SK-N-SH (cell line): ENCODE data around the gene AXIN1. TPM values are rescaled to one million over a fixed set of nuclear protein-coding genes. Genes with fewer than 3 reads are reported as not detected.

ENCODE experiments used
- CTCF ChIA-PET: fragments of 300-600, 350-600 bp; formaldehyde crosslinking; extraction: SDS; loops from one replicate; lab custom pipeline; 2021; lab: Yijun Ruan, JAX
- POLR2A ChIA-PET: fragments of 350-600 bp; sonication (Branson Sonifier 250); formaldehyde crosslinking; extraction: SDS; loops from one replicate; lab custom pipeline; 2020; ENCODE audit warnings: antibody characterized with exemption, inconsistent platforms; lab: Yijun Ruan, JAX
- DNase-seq: peaks from one replicate; pipeline ENCODE4 v3.0.0; 2012
- H2AFZ ChIP-seq: fragments of 200-600 bp; sonication (generic); 2 replicates; pipeline ENCODE4 v1.8.1; 2016; ENCODE audit warnings: antibody characterized with exemption, mild to moderate bottlenecking, low read depth
- H3F3A ChIP-seq: fragments of 200-600 bp; sonication (generic); replicated peaks from 2 replicates; pipeline ENCODE3; 2016; ENCODE audit warnings: antibody characterized with exemption, mild to moderate bottlenecking; ENCODE audit not compliant: insufficient read depth
- H3K27ac ChIP-seq, 2 experiments: fragments of 200-500 bp in 1 of 2; fragments of 200-600 bp in 1 of 2; sonication (Bioruptor generic) in 1 of 2; sonication (generic), shearing (Covaris generic) in 1 of 2; 2 replicates each; pipeline versions ENCODE4 v1.5.1 to v1.6.1; 2014 to 2016; ENCODE audit warnings: low read depth in 2 of 2, inconsistent platforms in 1 of 2, low read length in 1 of 2, mild to moderate bottlenecking in 1 of 2, mixed read lengths in 1 of 2
- H3K27me3 ChIP-seq: fragments of 200-600 bp; sonication (generic), shearing (Covaris generic); 2 replicates; pipeline ENCODE4 v1.6.1; 2016; ENCODE audit warnings: mixed run types; ENCODE audit not compliant: insufficient read depth
- H3K36me3 ChIP-seq, 2 experiments: fragments of 200-500 bp in 1 of 2; fragments of 200-600 bp in 1 of 2; sonication (Bioruptor generic) in 1 of 2; sonication (generic) in 1 of 2; replicated peaks in 1 of 2; 2 replicates each; pipeline versions ENCODE3 to v1.5.1; 2014 to 2016; ENCODE audit warnings: low read length in 1 of 2, mild to moderate bottlenecking in 1 of 2; ENCODE audit not compliant: insufficient read depth in 2 of 2, control insufficient read depth in 1 of 2
- H3K4me1 ChIP-seq, 2 experiments: fragments of 200-500 bp in 1 of 2; fragments of 200-600 bp in 1 of 2; sonication (Bioruptor generic) in 1 of 2; sonication (generic), shearing (Covaris generic) in 1 of 2; 2 replicates each; pipeline versions ENCODE4 v1.5.1 to v1.6.1; 2014 to 2016; ENCODE audit warnings: low read depth in 1 of 2, low read length in 1 of 2, mixed run types in 1 of 2; ENCODE audit not compliant: insufficient read depth in 2 of 2, control insufficient read depth in 1 of 2
- H3K4me2 ChIP-seq: fragments of 200-600 bp; sonication (generic), shearing (Covaris generic); 2 replicates; pipeline ENCODE4 v1.6.1; 2017; ENCODE audit warnings: mixed run types
- H3K4me3 ChIP-seq, 2 experiments: fragments of 200-500 bp in 1 of 2; fragments of 200-600 bp in 1 of 2; sonication (Bioruptor generic) in 1 of 2; sonication (generic), shearing (Covaris generic) in 1 of 2; 2 replicates each; pipeline versions ENCODE4 v1.5.1 to v1.8.1; 2014 to 2016; ENCODE audit warnings: low read depth in 2 of 2, inconsistent platforms in 1 of 2, low read length in 1 of 2, mild to moderate bottlenecking in 1 of 2, mixed read lengths in 1 of 2, moderate library complexity in 1 of 2
- H3K79me2 ChIP-seq: fragments of 200-600 bp; sonication (generic); 2 replicates; pipeline ENCODE4 v1.8.1; 2017; ENCODE audit warnings: mild to moderate bottlenecking; ENCODE audit not compliant: insufficient read depth
- H3K9ac ChIP-seq: fragments of 200-600 bp; sonication (generic); 2 replicates; pipeline ENCODE4 v1.6.1; 2017; ENCODE audit warnings: mixed run types
- H3K9me2 ChIP-seq: fragments of 200-600 bp; sonication (generic); 2 replicates; pipeline ENCODE4 v1.6.1; 2017; ENCODE audit warnings: mixed run types
- H3K9me3 ChIP-seq: fragments of 200-600 bp; sonication (generic); 2 replicates; pipeline ENCODE4 v1.6.1; 2017; ENCODE audit warnings: mixed run types, mild to moderate bottlenecking, moderate library complexity
- H4K20me1 ChIP-seq: fragments of 200-600 bp; sonication (generic); 2 replicates; pipeline ENCODE4 v1.6.1; 2017; ENCODE audit warnings: mild to moderate bottlenecking, mixed run types; ENCODE audit not compliant: insufficient read depth
- CHD2 ChIP-seq: fragments of 150-350 bp; IDR thresholded peaks from 2 replicates; pipeline ENCODE4 v1.6.1; 2018; ENCODE audit warnings: low read length; ENCODE audit not compliant: partially characterized antibody
- EP300 ChIP-seq, 2 experiments: IDR thresholded peaks; 2 replicates each; pipeline versions ENCODE4 v1.4.0 to v1.6.1; 2012; ENCODE audit warnings: borderline replicate concordance in 1 of 2, low read depth in 1 of 2, low read length in 1 of 2
- EZH2phosphoT487 ChIP-seq: fragments of 200-600 bp; sonication (generic); IDR thresholded peaks from 2 replicates; pipeline ENCODE4 v1.6.1; 2017; ENCODE audit warnings: low read depth, mixed run types, mild to moderate bottlenecking, antibody characterized with exemption, moderate library complexity, borderline replicate concordance
- FOSL2 ChIP-seq: IDR thresholded peaks from 2 replicates; pipeline ENCODE4 v1.4.0; 2012; ENCODE audit warnings: low read depth, mild to moderate bottlenecking, moderate library complexity, borderline replicate concordance
- FOXJ3 ChIP-seq: sonication (generic); formaldehyde crosslinking; IDR thresholded peaks from 2 replicates; pipeline ENCODE4 v1.5.1; 2020; ENCODE audit warnings: mild to moderate bottlenecking, missing genetic modification reagents
- GABPA ChIP-seq: IDR thresholded peaks from 2 replicates; pipeline ENCODE4 v1.4.0; 2012; ENCODE audit warnings: low read depth, mild to moderate bottlenecking
- GATA2 ChIP-seq: sonication (generic); formaldehyde crosslinking; IDR thresholded peaks from 2 replicates; pipeline ENCODE4 v1.5.0; 2020; ENCODE audit warnings: mild to moderate bottlenecking, missing genetic modification reagents
- IRF3 ChIP-seq: fragments of 150-350 bp; IDR thresholded peaks from 2 replicates; pipeline ENCODE4 v1.6.1; 2016; ENCODE audit warnings: mild to moderate bottlenecking, low read depth, low read length
- JUND ChIP-seq: IDR thresholded peaks from 2 replicates; pipeline ENCODE4 v1.4.0; 2012
- MEF2A ChIP-seq: IDR thresholded peaks from 2 replicates; pipeline ENCODE4 v1.4.0; 2012; ENCODE audit warnings: low read depth, borderline replicate concordance
- RAD21 ChIP-seq: IDR thresholded peaks from 2 replicates; pipeline ENCODE4 v1.6.1; 2012; ENCODE audit warnings: mild to moderate bottlenecking, low read length
- RCOR1 ChIP-seq: fragments of 150-350 bp; IDR thresholded peaks from 2 replicates; pipeline ENCODE4 v1.6.1; 2017; ENCODE audit warnings: antibody characterized with exemption, low read length
- SMC3 ChIP-seq: IDR thresholded peaks from 2 replicates; pipeline ENCODE4 v1.6.1; 2012; ENCODE audit warnings: low read depth, low read length, improper control_type of control experiment
- TAF1 ChIP-seq: IDR thresholded peaks from 2 replicates; pipeline ENCODE4 v1.6.1; 2012; ENCODE audit warnings: low read depth, mild to moderate bottlenecking, low read length, moderate library complexity, borderline replicate concordance
- WGBS: methylation state at CpG from one replicate; pipeline ENCODE4 v1.1.6; 2017; ENCODE audit warnings: low lambda C conversion rate; 5-methylcytosine and 5-hydroxymethylcytosine counted together
- polyA plus RNA-seq, 3 experiments: library from polyadenylated mRNA; depleted of rRNA; stranded (reverse); fragments of >200 nt; gene quantifications; 2 replicates each; pipeline ENCODE4 v1.2.3, GENCODE V29; 2012
- TF ChIP-seq, protein P1 (sequence below): IDR thresholded peaks from 2 replicates; pipeline ENCODE4 v1.4.0; 2012; ENCODE audit warnings: low read depth, borderline replicate concordance
- TF ChIP-seq, protein P2 (sequence below): IDR thresholded peaks from 2 replicates; pipeline ENCODE4 v1.6.1; 2012; ENCODE audit warnings: mild to moderate bottlenecking, low read depth, low read length, moderate library complexity
- TF ChIP-seq, protein P3 (sequence below): IDR thresholded peaks from 2 replicates; pipeline ENCODE4 v1.4.0; 2012; ENCODE audit warnings: low read depth
- TF ChIP-seq, protein P4 (sequence below): fragments of 150-350 bp; IDR thresholded peaks from 2 replicates; pipeline ENCODE4 v1.6.1; 2017; ENCODE audit warnings: antibody characterized with exemption, low read length, low read depth, borderline replicate concordance

AXIN1 gene
- polyA plus RNA-seq, 1 of the 3 experiments (the other 2 are of a cell fraction): 19.9 TPM

- Histone ChIP-seq H3K79me2 (no peaks in the 10 kb centered on the region), H2AFZ (no peak overlapping the region), H3K27me3 (no peaks in the 10 kb centered on the region), H3K4me1 (no peaks in the 10 kb centered on the region), H3F3A (no peaks in the 10 kb centered on the region), H3K9me2 (no peaks in the 10 kb centered on the region), H3K27ac (no peak overlapping the region), H3K4me2 (no peak overlapping the region), H4K20me1 (no peaks in the 10 kb centered on the region), H3K9me3 (no peaks in the 10 kb centered on the region), H3K4me3 (no peak overlapping the region), H3K9ac (no peak overlapping the region), H3K36me3 (peaks cover 0 to 47% of the 10 kb centered on the region in 2 experiments)
- 97% methylated on average over 8 of the region's 50 CpGs for WGBS
- no peak for TF ChIP-seq RAD21
- TF ChIP-seq, protein P1, sequence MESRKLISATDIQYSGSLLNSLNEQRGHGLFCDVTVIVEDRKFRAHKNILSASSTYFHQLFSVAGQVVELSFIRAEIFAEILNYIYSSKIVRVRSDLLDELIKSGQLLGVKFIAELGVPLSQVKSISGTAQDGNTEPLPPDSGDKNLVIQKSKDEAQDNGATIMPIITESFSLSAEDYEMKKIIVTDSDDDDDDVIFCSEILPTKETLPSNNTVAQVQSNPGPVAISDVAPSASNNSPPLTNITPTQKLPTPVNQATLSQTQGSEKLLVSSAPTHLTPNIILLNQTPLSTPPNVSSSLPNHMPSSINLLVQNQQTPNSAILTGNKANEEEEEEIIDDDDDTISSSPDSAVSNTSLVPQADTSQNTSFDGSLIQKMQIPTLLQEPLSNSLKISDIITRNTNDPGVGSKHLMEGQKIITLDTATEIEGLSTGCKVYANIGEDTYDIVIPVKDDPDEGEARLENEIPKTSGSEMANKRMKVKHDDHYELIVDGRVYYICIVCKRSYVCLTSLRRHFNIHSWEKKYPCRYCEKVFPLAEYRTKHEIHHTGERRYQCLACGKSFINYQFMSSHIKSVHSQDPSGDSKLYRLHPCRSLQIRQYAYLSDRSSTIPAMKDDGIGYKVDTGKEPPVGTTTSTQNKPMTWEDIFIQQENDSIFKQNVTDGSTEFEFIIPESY: no peak
- TF ChIP-seq TAF1: no peak
- TF ChIP-seq JUND: no peak
- TF ChIP-seq, protein P2, sequence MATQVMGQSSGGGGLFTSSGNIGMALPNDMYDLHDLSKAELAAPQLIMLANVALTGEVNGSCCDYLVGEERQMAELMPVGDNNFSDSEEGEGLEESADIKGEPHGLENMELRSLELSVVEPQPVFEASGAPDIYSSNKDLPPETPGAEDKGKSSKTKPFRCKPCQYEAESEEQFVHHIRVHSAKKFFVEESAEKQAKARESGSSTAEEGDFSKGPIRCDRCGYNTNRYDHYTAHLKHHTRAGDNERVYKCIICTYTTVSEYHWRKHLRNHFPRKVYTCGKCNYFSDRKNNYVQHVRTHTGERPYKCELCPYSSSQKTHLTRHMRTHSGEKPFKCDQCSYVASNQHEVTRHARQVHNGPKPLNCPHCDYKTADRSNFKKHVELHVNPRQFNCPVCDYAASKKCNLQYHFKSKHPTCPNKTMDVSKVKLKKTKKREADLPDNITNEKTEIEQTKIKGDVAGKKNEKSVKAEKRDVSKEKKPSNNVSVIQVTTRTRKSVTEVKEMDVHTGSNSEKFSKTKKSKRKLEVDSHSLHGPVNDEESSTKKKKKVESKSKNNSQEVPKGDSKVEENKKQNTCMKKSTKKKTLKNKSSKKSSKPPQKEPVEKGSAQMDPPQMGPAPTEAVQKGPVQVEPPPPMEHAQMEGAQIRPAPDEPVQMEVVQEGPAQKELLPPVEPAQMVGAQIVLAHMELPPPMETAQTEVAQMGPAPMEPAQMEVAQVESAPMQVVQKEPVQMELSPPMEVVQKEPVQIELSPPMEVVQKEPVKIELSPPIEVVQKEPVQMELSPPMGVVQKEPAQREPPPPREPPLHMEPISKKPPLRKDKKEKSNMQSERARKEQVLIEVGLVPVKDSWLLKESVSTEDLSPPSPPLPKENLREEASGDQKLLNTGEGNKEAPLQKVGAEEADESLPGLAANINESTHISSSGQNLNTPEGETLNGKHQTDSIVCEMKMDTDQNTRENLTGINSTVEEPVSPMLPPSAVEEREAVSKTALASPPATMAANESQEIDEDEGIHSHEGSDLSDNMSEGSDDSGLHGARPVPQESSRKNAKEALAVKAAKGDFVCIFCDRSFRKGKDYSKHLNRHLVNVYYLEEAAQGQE: no peak
- TF ChIP-seq SMC3: no peak
- no peak for TF ChIP-seq FOSL2
- no peak for TF ChIP-seq RCOR1
- TF ChIP-seq EP300 (IDR thresholded peaks at IDR 0.05; ENCODE audit: borderline replicate concordance in 1 of 2, low read depth in 1 of 2, low read length in 1 of 2): no peak
- no peak for TF ChIP-seq GATA2 (CRISPR knock-in tag)
- TF ChIP-seq MEF2A: no peak
- no peak for TF ChIP-seq CHD2
- no peak for TF ChIP-seq EZH2phosphoT487
- TF ChIP-seq, protein P3, sequence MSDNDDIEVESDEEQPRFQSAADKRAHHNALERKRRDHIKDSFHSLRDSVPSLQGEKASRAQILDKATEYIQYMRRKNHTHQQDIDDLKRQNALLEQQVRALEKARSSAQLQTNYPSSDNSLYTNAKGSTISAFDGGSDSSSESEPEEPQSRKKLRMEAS: no peak
- no peak for TF ChIP-seq GABPA
- TF ChIP-seq IRF3: no peak
- TF ChIP-seq FOXJ3: no peak
- TF ChIP-seq, protein P4, sequence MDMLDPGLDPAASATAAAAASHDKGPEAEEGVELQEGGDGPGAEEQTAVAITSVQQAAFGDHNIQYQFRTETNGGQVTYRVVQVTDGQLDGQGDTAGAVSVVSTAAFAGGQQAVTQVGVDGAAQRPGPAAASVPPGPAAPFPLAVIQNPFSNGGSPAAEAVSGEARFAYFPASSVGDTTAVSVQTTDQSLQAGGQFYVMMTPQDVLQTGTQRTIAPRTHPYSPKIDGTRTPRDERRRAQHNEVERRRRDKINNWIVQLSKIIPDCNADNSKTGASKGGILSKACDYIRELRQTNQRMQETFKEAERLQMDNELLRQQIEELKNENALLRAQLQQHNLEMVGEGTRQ: no peak
- ChIA-PET CTCF (no interaction called here), POLR2A (no interaction called here)
- DNase-seq: no peak
Measured at GRCh38 chr16:290681-291405, 61.7 kb downstream of the AXIN1 start.
